H9 (cell line): ENCODE data around the gene ADGRG4. TPM values are rescaled to one million over a fixed set of nuclear protein-coding genes. Genes with fewer than 3 reads are reported as not detected.

Experiments
- DNase-seq: peaks from one replicate; pipeline ENCODE4 v3.0.0-alpha.2; 2017
- H2AFZ ChIP-seq: one replicate; pipeline ENCODE4 v1.6.1; 2013; ENCODE audit warnings: mild to moderate bottlenecking, low read length, control low read depth, moderate library complexity
- H2AK5ac ChIP-seq: 2 replicates; pipeline ENCODE4 v1.6.1; 2013; ENCODE audit warnings: low read length, control low read depth, mixed read lengths; ENCODE audit not compliant: insufficient read length
- H2BK120ac ChIP-seq: one replicate; pipeline ENCODE4 v1.6.1; 2013; ENCODE audit warnings: low read depth, mild to moderate bottlenecking, low read length, control low read depth, inconsistent platforms; ENCODE audit not compliant: poor library complexity, severe bottlenecking
- H2BK12ac ChIP-seq: 2 replicates; pipeline ENCODE4 v1.6.1; 2013; ENCODE audit warnings: low read length, control low read depth, mixed read lengths, low read depth; ENCODE audit not compliant: insufficient read length
- H2BK15ac ChIP-seq: 2 replicates; pipeline ENCODE4 v1.6.1; 2013; ENCODE audit warnings: low read depth, low read length, control low read depth
- H2BK20ac ChIP-seq: one replicate; pipeline ENCODE4 v1.6.1; 2013; ENCODE audit warnings: low read depth, mild to moderate bottlenecking, low read length, control low read depth, inconsistent platforms; ENCODE audit not compliant: poor library complexity, severe bottlenecking
- H2BK5ac ChIP-seq: 2 replicates; pipeline ENCODE4 v1.6.1; 2013; ENCODE audit warnings: low read length, control low read depth, mixed read lengths; ENCODE audit not compliant: insufficient read length
- H3K14ac ChIP-seq: 2 replicates; pipeline ENCODE4 v1.6.1; 2013; ENCODE audit warnings: low read length, control low read depth; ENCODE audit not compliant: insufficient read depth
- H3K18ac ChIP-seq: 2 replicates; pipeline ENCODE4 v1.6.1; 2013; ENCODE audit warnings: low read depth, mild to moderate bottlenecking, mixed read lengths, low read length, control low read depth; ENCODE audit not compliant: insufficient read length
- H3K23ac ChIP-seq: 2 replicates; pipeline ENCODE4 v1.6.1; 2013; ENCODE audit warnings: low read length, control low read depth, mixed read lengths, low read depth; ENCODE audit not compliant: insufficient read length
- H3K23me2 ChIP-seq: 2 replicates; pipeline ENCODE4 v1.6.1; 2013; ENCODE audit warnings: low read depth, mild to moderate bottlenecking, mixed read lengths, low read length, control low read depth; ENCODE audit not compliant: insufficient read length, poor library complexity, severe bottlenecking
- H3K27ac ChIP-seq: 2 replicates; pipeline ENCODE4 v1.5.1; 2013; ENCODE audit warnings: low read length, control low read depth, mixed read lengths, low read depth; ENCODE audit not compliant: insufficient read length
- H3K27me3 ChIP-seq: 2 replicates; pipeline ENCODE4 v1.6.1; 2013; ENCODE audit warnings: low read length, control low read depth, inconsistent platforms; ENCODE audit not compliant: insufficient read depth
- H3K4ac ChIP-seq: 2 replicates; pipeline ENCODE4 v1.6.1; 2013; ENCODE audit warnings: low read depth, mild to moderate bottlenecking, control low read depth, inconsistent platforms, low read length, moderate library complexity
- H3K4me1 ChIP-seq: 2 replicates; pipeline ENCODE4 v1.6.1; 2013; ENCODE audit warnings: low read length, control low read depth, inconsistent platforms; ENCODE audit not compliant: insufficient read depth
- H3K4me2 ChIP-seq: 2 replicates; pipeline ENCODE4 v1.6.1; 2013; ENCODE audit warnings: low read length, control low read depth, mixed read lengths; ENCODE audit not compliant: insufficient read length, insufficient read depth
- H3K56ac ChIP-seq: 2 replicates; pipeline ENCODE4 v1.6.1; 2013; ENCODE audit warnings: low read depth, mild to moderate bottlenecking, mixed read lengths, low read length, control low read depth; ENCODE audit not compliant: insufficient read length
- H3K79me1 ChIP-seq: 2 replicates; pipeline ENCODE4 v1.6.1; 2013; ENCODE audit warnings: low read depth, mild to moderate bottlenecking, moderate library complexity, low read length, control low read depth, inconsistent platforms; ENCODE audit not compliant: insufficient read depth, poor library complexity, severe bottlenecking
- H3K79me2 ChIP-seq: 2 replicates; pipeline ENCODE4 v1.6.1; 2013; ENCODE audit warnings: low read length, control low read depth, inconsistent platforms; ENCODE audit not compliant: insufficient read depth
- H3K9ac ChIP-seq: 2 replicates; pipeline ENCODE4 v1.6.1; 2013; ENCODE audit warnings: low read length, control low read depth, mixed read lengths; ENCODE audit not compliant: insufficient read length; ENCODE audit errors: extremely low read depth
- H3K9me3 ChIP-seq: one replicate; pipeline ENCODE4 v1.6.1; 2013; ENCODE audit warnings: low read depth, low read length, inconsistent platforms; ENCODE audit not compliant: control insufficient read depth
- H3T11ph ChIP-seq: one replicate; pipeline ENCODE4 v1.6.1; 2013; ENCODE audit warnings: mild to moderate bottlenecking, low read length, control low read depth, inconsistent platforms
- H4K20me1 ChIP-seq: one replicate; pipeline ENCODE4 v1.6.1; 2013; ENCODE audit not compliant: control insufficient read depth, insufficient read length, insufficient read depth
- H4K5ac ChIP-seq: 2 replicates; pipeline ENCODE4 v1.6.1; 2013; ENCODE audit warnings: low read depth, mild to moderate bottlenecking, mixed read lengths, low read length, control low read depth; ENCODE audit not compliant: insufficient read length
- H4K8ac ChIP-seq: replicated peaks from 2 replicates; pipeline ENCODE4 v1.6.1; 2013; ENCODE audit warnings: low read length, control low read depth, mixed read lengths, low read depth; ENCODE audit not compliant: insufficient read length
- H4K91ac ChIP-seq: 2 replicates; pipeline ENCODE4 v1.6.1; 2013; ENCODE audit warnings: low read depth, mild to moderate bottlenecking, moderate library complexity, mixed read lengths, low read length, control low read depth; ENCODE audit not compliant: insufficient read length
- H3K27ac Mint-ChIP-seq, 3 experiments: 2 replicates in 2 of 3; 3 replicates in 1 of 3; pipeline ENCODE4 v1.8.0; 2020 to 2021; ENCODE audit warnings: mixed read lengths in 3 of 3, mild to moderate bottlenecking in 1 of 3, moderate library complexity in 1 of 3
- H3K27me3 Mint-ChIP-seq: 2 replicates; pipeline ENCODE4 v1.8.0; 2021; ENCODE audit warnings: low read depth, mild to moderate bottlenecking, moderate library complexity, mixed read lengths
- H3K36me3 Mint-ChIP-seq, 3 experiments: 2 replicates in 2 of 3; 3 replicates in 1 of 3; pipeline ENCODE4 v1.8.0; 2020 to 2021; ENCODE audit warnings: low read depth in 3 of 3, mixed read lengths in 3 of 3; ENCODE audit not compliant: insufficient read depth in 1 of 3
- H3K4me1 Mint-ChIP-seq, 2 experiments: 2 replicates each; pipeline ENCODE4 v1.8.0; 2020; ENCODE audit warnings: mixed read lengths in 2 of 2
- H3K4me3 Mint-ChIP-seq, 2 experiments: 2 replicates in 1 of 2; 3 replicates in 1 of 2; pipeline ENCODE4 v1.8.0; 2020 to 2021; ENCODE audit warnings: mild to moderate bottlenecking in 2 of 2, mixed read lengths in 2 of 2, moderate library complexity in 1 of 2
- H3K9me3 Mint-ChIP-seq, 2 experiments: 2 replicates in 1 of 2; 3 replicates in 1 of 2; pipeline ENCODE4 v1.8.0; 2020; ENCODE audit warnings: mild to moderate bottlenecking in 2 of 2, mixed read lengths in 2 of 2, moderate library complexity in 1 of 2
- CTCF ChIP-seq: fragments of 200-600 bp; sonication (generic); conservative IDR thresholded peaks from 3 replicates; pipeline ENCODE4 v1.8.0; 2021; ENCODE audit warnings: antibody characterized with exemption, mild to moderate bottlenecking
- WGBS: extraction: QIAGEN DNeasy Blood & Tissue Kit; methylation state at CpG from one replicate; pipeline ENCODE4 v1.1.7; 2013; ENCODE audit warnings: missing lambda C conversion rate, low lambda C conversion rate, mixed read lengths; ENCODE audit not compliant: insufficient read length; ENCODE audit errors: extremely low coverage; 5-methylcytosine and 5-hydroxymethylcytosine counted together
- total RNA-seq: library from RNA; stranded (reverse); gene quantifications from 2 replicates; pipeline ENCODE4 v1.2.1, GENCODE V29; 2021

The ADGRG4 gene
- total RNA-seq, 1 experiment from 2014 or later: not detected

GRCh38 chrX:136386826-136387225 is 86.1 kb downstream of the ADGRG4 start:
- Histone ChIP-seq H4K91ac (no peak overlapping the region), H3K18ac (no peak overlapping the region), H4K5ac (no peak overlapping the region), H3K4me2 (no peak overlapping the region), H2BK15ac (no peak overlapping the region), H2BK5ac (no peak overlapping the region), H3T11ph (no peak overlapping the region), H3K9ac (no peak overlapping the region), H3K9me3 (peaks cover 20% of the 10 kb centered on the region), H3K79me2 (no peaks in the 10 kb centered on the region), H3K56ac (no peak overlapping the region), H2AFZ (no peak overlapping the region), H4K20me1 (no peaks in the 10 kb centered on the region), H3K23me2 (no peaks in the 10 kb centered on the region), H3K27ac (no peak overlapping the region), H2BK12ac (no peak overlapping the region), H3K4me1 (no peaks in the 10 kb centered on the region), H3K14ac (no peak overlapping the region), H3K27me3 (no peaks in the 10 kb centered on the region), H4K8ac (no peak overlapping the region), H2BK120ac (no peak overlapping the region), H2AK5ac (no peak overlapping the region), H3K79me1 (no peaks in the 10 kb centered on the region), H2BK20ac (no peak overlapping the region), H3K23ac (no peak overlapping the region), H3K4ac (no peak overlapping the region)
- Mint-ChIP-seq H3K9me3 (peaks cover 56 to 68% of the 10 kb centered on the region in 2 experiments), H3K27me3 (no peaks in the 10 kb centered on the region; the same call in 1 of the 2 replicates), H3K4me1 (0 out of 4 replicates have a peak, but pooled peaks cover 2% of the 10 kb centered on the region in 2 experiments), H3K27ac (no peak overlapping the region; a peak in 1 of 7 replicates), H3K36me3 (no peaks in the 10 kb centered on the region; a peak in 2 of 7 replicates), H3K4me3 (no peak overlapping the region)
- TF ChIP-seq CTCF: no peak
- no peak for DNase-seq
- no CpG with 5 or more reads among the region's 2 CpGs for WGBS
